NOMO-1 treated with dmso at 0.1 percent for 144 hours (cell line): ENCODE results near the gene GRIP2.

ENCODE experiments used
- DNase-seq: peaks from one replicate; lab custom pipeline; 2025; ENCODE audit not compliant: unreplicated experiment; lab: John Stamatoyannopoulos, UW

Gene GRIP2

DNA sequence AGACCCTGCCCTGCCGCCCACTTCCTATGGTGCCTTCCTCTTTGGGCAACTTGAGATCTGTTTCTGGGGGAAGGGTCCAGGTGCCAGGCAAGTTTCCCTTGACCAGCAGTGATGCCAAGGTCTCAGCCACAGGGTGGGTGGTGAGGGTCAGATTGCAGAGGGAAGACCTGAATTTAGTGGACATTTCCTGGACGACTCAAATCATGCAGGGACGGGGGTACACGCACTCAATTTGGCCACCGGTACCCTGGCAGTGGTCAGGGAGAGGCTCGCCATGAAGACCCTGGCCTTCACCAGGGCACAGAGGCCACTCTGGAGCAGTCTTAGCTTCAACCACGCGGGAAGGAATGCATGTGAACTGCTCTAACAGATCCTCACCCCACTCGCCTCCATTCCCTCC is 1.5 kb upstream of the GRIP2 start:
- no peak for DNase-seq

GRCh38 chr3:14540821-14541385 is 761 bp upstream of the GRIP2 start:
- DNase-seq: no peak

DNA sequence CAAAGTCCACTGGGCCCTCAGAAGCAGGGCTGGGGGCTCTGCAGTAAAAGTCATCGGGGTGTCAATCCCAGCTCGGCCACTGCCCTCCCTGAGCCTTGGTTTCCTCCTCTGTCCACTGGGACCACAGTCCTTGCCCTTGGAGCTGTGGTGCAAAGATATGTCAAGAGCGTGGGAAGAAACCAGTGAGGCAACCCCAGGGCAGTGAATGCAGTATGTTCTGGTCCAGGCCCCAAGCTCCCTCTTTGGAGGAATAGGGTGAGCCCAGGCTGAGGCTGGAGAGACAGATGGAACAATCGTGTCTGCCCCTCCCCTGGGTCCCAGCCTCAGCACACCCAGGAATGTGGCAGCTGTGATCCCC is 779 bp downstream of the GRIP2 start:
- no peak for DNase-seq

GRCh38 chr3:14538451-14539088 is 1.6 kb downstream of the GRIP2 start:
- DNase-seq: no peak

DNA sequence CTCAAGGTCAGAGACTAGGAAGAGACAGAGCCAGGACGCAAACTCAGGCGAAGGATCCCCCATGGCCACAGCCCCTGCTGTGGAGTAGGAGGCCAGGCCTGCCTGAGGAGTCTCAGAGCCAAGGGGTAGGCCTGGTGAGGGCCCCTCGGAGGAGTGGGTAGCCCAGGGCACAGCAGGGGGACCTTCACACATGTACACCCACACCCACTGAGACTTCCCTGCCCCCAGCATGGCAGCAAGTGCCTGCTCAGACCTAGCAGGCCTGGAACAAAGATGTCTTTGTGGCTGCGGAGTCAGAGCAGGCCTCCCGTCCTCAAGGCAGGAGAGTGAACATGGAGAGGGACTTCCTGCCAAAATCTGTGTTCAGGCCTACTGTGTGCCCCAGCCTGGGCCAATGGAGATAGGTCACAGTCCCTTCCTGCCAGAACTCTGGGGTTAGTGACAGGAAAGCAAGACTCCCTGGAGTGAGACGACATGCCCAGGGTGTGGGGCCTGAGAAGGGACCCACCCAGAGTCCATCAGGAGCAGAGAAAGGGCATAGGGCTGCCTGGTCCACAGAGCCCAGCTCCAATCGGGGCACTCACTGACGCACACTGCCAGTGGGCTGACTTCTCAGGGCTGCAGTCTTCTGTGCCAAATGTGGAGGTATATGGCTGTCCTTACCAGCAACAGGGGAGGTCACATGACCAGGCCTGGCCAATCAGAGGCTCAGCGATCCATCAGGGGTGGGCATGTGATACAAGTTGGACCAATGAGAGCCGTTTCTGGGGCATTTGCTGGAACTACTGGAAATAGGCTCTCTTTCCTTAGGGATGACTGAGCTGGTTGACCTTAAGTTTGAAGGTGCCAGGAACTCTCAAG is 2.3 kb downstream of the GRIP2 start:
- DNase-seq: no peak

- DNase-seq: no peak
Observed at GRCh38 chr3:14536837-14537589, 3.1 kb downstream of the GRIP2 start.

GRCh38 chr3:14536055-14536815 is 3.9 kb downstream of the GRIP2 start:
- DNase-seq: no peak

DNA sequence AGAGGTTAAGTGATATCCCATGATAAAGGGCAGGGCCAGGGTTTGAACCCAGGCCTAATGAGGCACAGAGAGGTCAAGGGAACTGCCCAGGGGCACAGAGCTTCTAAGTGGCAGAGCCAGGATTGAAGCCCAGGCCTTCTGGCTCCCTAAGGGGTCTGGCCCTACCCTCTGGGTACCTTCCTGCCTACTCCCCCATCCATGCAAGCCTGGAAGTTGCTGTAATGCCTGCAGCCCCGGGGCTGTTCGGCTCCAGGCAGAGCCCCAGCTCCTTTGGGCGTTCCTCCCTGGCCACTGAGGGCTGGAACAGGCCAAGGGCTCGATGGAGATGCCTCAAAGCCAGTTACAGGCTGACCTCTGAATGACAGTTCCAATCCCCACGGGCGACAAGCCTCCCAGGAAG is 4.5 kb downstream of the GRIP2 start:
- no peak for DNase-seq

- no peak for DNase-seq
Observed at GRCh38 chr3:14534516-14535191, 5.5 kb downstream of the GRIP2 start.

GRCh38 chr3:14533457-14533958 is 6.6 kb downstream of the GRIP2 start:
- DNase-seq: no peak

DNA sequence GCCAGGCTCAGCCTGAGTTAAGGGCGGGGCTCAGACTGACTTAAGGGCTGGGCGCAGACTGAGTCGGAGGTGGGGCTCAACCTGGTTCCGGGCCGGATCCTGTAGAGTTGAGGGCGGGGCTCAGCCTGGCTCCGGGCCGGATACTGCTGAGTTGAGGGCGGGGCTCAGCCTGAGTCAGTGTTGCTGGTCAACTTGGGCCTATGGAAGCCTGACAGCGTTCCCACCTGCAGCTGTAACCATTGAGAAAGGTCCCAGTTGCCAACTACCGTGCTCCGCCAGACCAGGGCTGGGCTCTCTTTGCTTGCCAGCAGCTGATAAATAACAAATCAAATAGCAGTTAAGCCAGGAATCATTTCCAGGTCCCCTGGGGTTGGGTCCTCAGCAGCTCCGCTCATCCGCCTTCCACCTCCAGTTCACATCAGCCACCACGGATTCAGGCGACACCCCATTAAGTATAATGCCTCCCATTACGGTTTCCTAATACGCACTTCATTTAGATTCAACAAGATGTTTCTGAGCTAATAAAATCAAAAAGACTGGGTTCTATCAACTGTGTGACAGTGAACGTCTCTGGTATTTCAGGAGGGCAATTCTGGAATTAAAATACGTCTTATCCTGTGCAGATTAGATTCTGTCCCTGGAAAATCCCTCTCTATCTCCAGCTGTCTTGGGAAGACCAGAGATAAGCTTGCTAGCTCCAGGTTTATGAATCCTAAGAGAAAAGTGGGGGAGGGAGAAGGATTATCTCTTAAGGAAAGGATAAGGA is 7.3 kb downstream of the GRIP2 start:
- no peak for DNase-seq

- DNase-seq: no peak
Observed at GRCh38 chr3:14531856-14532395, 8.2 kb downstream of the GRIP2 start.

GRCh38 chr3:14528081-14528480 is 12.1 kb downstream of the GRIP2 start:
- DNase-seq: no peak

DNA sequence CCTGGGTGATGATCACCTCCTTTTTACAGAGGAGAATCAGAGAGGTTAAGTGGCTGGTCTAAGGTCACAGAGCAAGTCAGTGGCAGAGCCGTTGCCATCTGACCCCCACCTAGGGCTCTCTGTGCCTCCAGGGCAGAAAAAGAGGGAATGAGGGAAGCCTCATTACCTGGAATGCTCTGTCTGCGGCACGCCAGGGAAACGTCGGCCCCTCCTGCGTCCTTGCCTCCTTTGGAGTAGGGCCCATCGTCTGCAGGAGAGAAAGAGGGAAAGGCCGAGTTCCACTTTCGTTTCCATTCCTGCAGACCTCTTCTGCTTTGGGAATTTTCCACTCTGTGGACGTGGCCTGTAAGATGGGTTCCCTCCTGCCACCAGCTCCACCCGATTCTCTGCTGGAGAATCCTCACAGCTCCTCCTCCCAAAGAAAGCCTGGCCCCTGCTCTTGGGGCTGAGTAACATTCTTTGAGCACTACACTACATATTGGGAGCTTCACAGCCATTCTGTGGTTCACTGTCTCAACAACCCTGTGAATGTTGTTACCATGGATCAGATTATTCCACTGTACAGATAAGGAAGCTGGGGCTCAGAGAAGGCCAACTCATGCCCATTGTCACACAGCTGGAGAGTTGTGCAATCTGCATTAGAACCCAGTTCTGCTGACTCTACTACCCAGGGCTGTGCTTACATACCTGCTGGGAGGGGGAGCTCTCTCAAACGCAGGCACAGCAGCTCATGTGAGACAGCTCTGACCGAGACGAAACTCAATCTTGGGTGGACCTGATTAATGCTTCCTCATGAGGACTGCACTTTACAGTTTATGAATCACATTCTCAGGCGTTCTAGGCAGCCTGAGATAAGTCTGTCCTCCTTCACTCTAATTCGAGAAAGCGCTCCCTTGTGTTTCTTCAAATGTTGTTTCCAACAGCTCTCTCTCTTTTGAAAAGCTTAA is 14.2 kb downstream of the GRIP2 start:
- DNase-seq: no peak

GRCh38 chr3:14524920-14525660 is 15.1 kb downstream of the GRIP2 start:
- no peak for DNase-seq

- DNase-seq: no peak
Observed at GRCh38 chr3:14524311-14524711, 15.8 kb downstream of the GRIP2 start.

DNA sequence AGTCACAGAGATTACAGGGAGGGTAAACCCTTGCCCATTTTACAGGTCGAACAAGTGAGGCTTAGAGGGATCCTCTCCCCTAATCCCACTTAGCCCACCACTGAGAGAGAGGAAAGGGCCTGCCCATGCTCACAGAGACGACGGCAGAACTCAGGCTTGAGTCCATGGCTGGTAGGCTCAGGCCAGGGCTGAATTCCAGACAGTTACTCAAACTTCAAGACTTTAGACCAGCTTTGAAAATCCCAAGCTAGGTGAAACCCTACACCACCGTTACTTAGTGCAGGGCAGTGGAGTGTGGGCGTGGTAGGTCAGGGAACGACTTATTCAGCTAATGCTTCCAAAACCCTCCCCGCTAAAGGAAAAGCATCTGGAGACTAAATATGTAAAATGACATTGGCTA is 16.4 kb downstream of the GRIP2 start:
- DNase-seq: no peak
